Liver (tissue), 3 donors: ENCODE results near the gene CHRNA5.

Source experiments
- CTCF ChIP-seq: fragments of 150-350 bp; IDR thresholded peaks from 2 replicates; pipeline ENCODE4 v1.5.1; 2017; ENCODE audit warnings: improper control_type of control experiment, low read depth, low read length; ENCODE audit not compliant: missing input control
- FOXA1 ChIP-seq: IDR thresholded peaks from 2 replicates; pipeline ENCODE4 v1.6.1; 2016; ENCODE audit warnings: antibody characterized with exemption
- RAD21 ChIP-seq, 2 donors: IDR thresholded peaks; 2 replicates each; pipeline ENCODE4 v1.6.1; 2016; ENCODE audit warnings: antibody characterized with exemption in 2 of 2, mild to moderate bottlenecking in 2 of 2
- REST ChIP-seq: IDR thresholded peaks from 2 replicates; pipeline ENCODE4 v1.6.1; 2016; ENCODE audit warnings: antibody characterized with exemption, mild to moderate bottlenecking
- RXRA ChIP-seq, 2 donors: IDR thresholded peaks; 2 replicates each; pipeline ENCODE4 v1.6.1; 2017 to 2018; ENCODE audit warnings: antibody characterized with exemption in 2 of 2, mild to moderate bottlenecking in 1 of 2
- YY1 ChIP-seq: IDR thresholded peaks from 2 replicates; pipeline ENCODE4 v1.6.1; 2016; ENCODE audit warnings: antibody characterized with exemption, mild to moderate bottlenecking
- ZBTB33 ChIP-seq: IDR thresholded peaks from 2 replicates; pipeline ENCODE4 v1.6.1; 2016; ENCODE audit warnings: antibody characterized with exemption
- donor health status: healthy.
- donor health status: healthy.

GRCh38 chr15:78605201-78605600 is 39.9 kb downstream of the CHRNA5 start:
- no peak for TF ChIP-seq CTCF
- no peak for TF ChIP-seq FOXA1
- TF ChIP-seq YY1, result no peak
- no peak for TF ChIP-seq RXRA (IDR thresholded peaks at IDR 0.05)
- TF ChIP-seq REST, result no peak
- TF ChIP-seq RAD21 (IDR thresholded peaks at IDR 0.05), result no peak
- TF ChIP-seq ZBTB33, result no peak
